Measurements from ENCODE around the gene PACRG.

GRCh38 chr6:162973980-162974379 is 246.2 kb downstream of the PACRG start:
- TF ChIP-seq CTCF (IDR thresholded peaks at IDR 0.05) (no peak), ATF2 (CRISPR knock-in tag; IDR thresholded peaks at IDR 0.05; ENCODE audit: borderline replicate concordance, low read depth) (no peak), USF2 (CRISPR knock-in tag; IDR thresholded peaks at IDR 0.05) (no peak), MAX (CRISPR knock-in tag; IDR thresholded peaks at IDR 0.05) (no peak), CREM (CRISPR knock-in tag; IDR thresholded peaks at IDR 0.05) (no peak), USF1 (CRISPR knock-in tag; IDR thresholded peaks at IDR 0.05) (no peak), NFE2L1 (CRISPR knock-in tag; IDR thresholded peaks at IDR 0.05) (no peak), STAT6 (CRISPR knock-in tag; conservative IDR thresholded peaks at IDR 0.05; ENCODE audit: low read depth) (no peak), CBFB (CRISPR knock-in tag; IDR thresholded peaks at IDR 0.05; ENCODE audit: low read depth) (no peak), ZNF317 (CRISPR knock-in tag; IDR thresholded peaks at IDR 0.05; ENCODE audit: borderline replicate concordance, low read depth) (no peak), JUN (CRISPR knock-in tag; IDR thresholded peaks at IDR 0.05) (no peak), NFYB (CRISPR knock-in tag; conservative IDR thresholded peaks at IDR 0.05; ENCODE audit: low read depth) (no peak)
